ENCODE measurements around the gene PRR5L.

The PRR5L gene

DNA sequence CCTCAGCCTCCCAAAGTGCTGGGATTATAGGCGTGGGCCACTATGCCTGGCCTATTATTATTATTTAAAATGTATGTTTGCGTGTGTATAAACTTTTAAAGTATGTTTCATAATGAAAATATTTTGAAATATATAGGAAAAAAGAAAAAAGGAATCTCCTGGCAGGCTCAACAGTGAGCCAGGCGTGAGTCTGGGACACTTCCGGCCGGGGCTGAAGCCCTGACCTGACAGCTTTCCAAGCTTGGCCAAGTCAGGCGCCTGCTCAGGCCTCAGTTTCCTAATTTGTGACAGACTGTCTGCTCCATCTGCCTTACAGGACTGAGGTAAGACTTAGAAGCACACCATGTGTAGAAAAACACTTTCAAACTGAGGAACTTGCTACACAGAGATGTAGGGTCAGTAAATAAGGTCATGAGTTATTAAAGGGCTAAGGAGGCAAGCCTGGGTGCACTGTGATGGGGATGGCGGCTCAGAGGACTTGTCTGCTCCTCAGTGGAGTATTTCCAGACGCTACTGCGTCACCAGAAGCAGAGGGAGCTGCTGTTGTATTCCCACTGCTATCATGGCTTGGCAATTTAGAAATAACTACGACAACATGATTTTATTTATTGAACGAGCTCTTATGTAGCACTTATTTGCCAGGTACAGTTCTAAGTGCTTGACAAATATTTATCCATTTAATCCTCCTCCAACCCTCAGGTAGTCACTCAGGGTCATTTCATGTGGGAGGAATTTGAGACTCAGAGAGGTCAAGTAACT lies 100.1 kb downstream of the PRR5L start:
- Histone ChIP-seq H3K9ac (ENCODE audit: low read length) (no peak overlapping the region), H3K4me1 (ENCODE audit: control insufficient read depth, insufficient read depth, low read length) (no peaks in the 10 kb centered on the region), H3K36me3 (ENCODE audit: control insufficient read depth, insufficient read depth, low read length) (no peaks in the 10 kb centered on the region), H3K4me3 (ENCODE audit: low read length) (no peak overlapping the region), H3K27me3 (ENCODE audit: control insufficient read depth, insufficient read depth, low read length) (no peaks in the 10 kb centered on the region), H3K27ac (ENCODE audit: low read depth, low read length) (no peak overlapping the region)

- no peak overlapping the region for H3K4me3 ChIP-seq (ENCODE audit: low read length)
- H3K4me1 ChIP-seq (ENCODE audit: control insufficient read depth, insufficient read depth, low read length) = no peaks in the 10 kb centered on the region
- H3K27me3 ChIP-seq (ENCODE audit: control insufficient read depth, insufficient read depth, low read length) = no peaks in the 10 kb centered on the region
- H3K36me3 ChIP-seq (ENCODE audit: control insufficient read depth, insufficient read depth, low read length) = no peaks in the 10 kb centered on the region
- H3K9ac ChIP-seq (ENCODE audit: low read length) = no peak overlapping the region
- no peak overlapping the region for H3K27ac ChIP-seq (ENCODE audit: low read depth, low read length)
Measured at GRCh38 chr11:36398231-36398953, 102.3 kb downstream of the PRR5L start.

DNA sequence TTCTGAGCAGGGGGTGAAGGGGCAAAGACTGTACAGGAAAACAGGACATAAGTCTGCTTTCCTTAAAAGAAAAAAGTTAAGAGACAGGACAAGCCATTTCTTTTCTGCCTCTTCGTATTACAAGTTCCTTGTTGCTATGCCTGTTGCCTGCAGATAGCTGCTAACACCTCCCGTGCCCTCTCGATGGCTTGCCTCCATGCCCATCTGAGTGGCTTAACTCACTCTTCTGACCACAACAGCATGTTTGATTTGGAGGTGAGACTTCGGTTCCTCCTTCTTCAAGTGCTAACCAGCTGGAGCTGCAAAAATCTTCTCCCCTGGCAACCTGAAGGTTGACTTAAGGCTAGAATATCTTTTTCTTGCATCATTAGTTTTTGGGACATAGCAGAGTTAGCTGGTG lies 103.1 kb downstream of the PRR5L start:
- no peak overlapping the region for H3K4me3 ChIP-seq (ENCODE audit: low read length)
- H3K27me3 ChIP-seq (ENCODE audit: control insufficient read depth, insufficient read depth, low read length) = no peaks in the 10 kb centered on the region
- H3K9ac ChIP-seq (ENCODE audit: low read length) = no peak overlapping the region
- H3K27ac ChIP-seq (ENCODE audit: low read depth, low read length) = no peak overlapping the region
- H3K36me3 ChIP-seq (ENCODE audit: control insufficient read depth, insufficient read depth, low read length) = no peaks in the 10 kb centered on the region
- no peaks in the 10 kb centered on the region for H3K4me1 ChIP-seq (ENCODE audit: control insufficient read depth, insufficient read depth, low read length)

DNA sequence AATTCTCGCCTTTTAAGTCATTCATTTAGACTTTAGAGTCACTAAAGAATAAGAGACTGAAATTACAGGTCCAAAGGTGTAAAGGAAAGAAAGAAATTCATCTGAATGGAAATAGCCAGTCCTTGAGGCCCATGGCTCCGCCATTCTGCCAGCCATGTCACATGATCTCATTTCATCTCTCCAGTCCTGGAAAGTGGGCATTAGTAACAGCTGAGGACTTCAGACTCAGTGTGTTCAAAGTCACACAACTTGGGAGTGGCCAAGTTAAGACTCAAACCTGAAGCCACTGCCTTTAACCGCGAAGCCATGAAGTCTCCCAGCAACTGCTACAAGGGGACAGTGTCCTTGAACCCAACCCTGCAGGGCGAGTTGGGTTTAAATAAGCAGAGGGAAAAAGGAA lies 103.7 kb downstream of the PRR5L start:
- no peak overlapping the region for H3K27ac ChIP-seq (ENCODE audit: low read depth, low read length)
- H3K27me3 ChIP-seq (ENCODE audit: control insufficient read depth, insufficient read depth, low read length) = no peaks in the 10 kb centered on the region
- no peak overlapping the region for H3K4me3 ChIP-seq (ENCODE audit: low read length)
- H3K9ac ChIP-seq (ENCODE audit: low read length) = no peak overlapping the region
- H3K36me3 ChIP-seq (ENCODE audit: control insufficient read depth, insufficient read depth, low read length) = no peaks in the 10 kb centered on the region
- H3K4me1 ChIP-seq (ENCODE audit: control insufficient read depth, insufficient read depth, low read length) = no peaks in the 10 kb centered on the region

DNA sequence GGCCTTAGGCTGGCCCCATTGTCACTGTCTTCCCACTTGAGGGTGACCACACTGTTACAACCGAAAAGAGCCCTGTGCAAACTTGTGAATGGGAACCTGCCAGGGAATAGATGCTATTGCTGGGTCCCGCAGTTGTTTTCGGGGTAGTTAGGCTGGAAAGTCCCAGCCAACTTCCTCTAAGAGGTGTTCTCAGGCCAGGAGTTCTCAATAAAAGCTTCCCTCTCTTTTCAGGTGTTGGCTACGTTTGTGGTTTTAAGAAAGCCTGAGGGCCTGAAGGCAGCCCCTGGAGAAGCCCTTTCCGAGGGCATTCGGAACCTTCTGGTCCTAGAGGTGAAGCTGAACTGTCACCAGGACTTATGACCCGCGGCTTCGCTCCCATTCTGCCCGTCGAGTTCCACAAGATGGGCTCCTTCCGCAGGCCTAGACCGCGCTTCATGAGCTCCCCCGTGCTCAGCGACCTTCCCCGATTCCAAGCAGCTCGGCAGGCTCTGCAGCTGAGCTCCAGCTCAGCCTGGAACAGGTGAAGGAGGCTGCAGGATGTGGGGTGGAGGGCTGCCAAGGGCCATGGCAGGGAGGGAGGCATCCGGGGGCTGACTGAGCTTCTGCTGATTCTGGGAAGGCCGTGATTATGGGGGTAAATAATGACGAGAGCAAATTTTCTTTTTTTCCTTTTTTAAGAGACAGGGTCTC lies 104.8 kb downstream of the PRR5L start:
- Histone ChIP-seq H3K27me3 (ENCODE audit: control insufficient read depth, insufficient read depth, low read length) (no peaks in the 10 kb centered on the region), H3K4me3 (ENCODE audit: low read length) (no peak overlapping the region), H3K4me1 (ENCODE audit: control insufficient read depth, insufficient read depth, low read length) (no peaks in the 10 kb centered on the region), H3K36me3 (ENCODE audit: control insufficient read depth, insufficient read depth, low read length) (no peaks in the 10 kb centered on the region), H3K27ac (ENCODE audit: low read depth, low read length) (no peak overlapping the region), H3K9ac (ENCODE audit: low read length) (no peak overlapping the region)

- Histone ChIP-seq H3K4me3 (ENCODE audit: low read length) (no peak overlapping the region), H3K27ac (ENCODE audit: low read depth, low read length) (no peak overlapping the region), H3K36me3 (ENCODE audit: control insufficient read depth, insufficient read depth, low read length) (peaks cover 2% of the 10 kb centered on the region), H3K9ac (ENCODE audit: low read length) (no peak overlapping the region), H3K4me1 (ENCODE audit: control insufficient read depth, insufficient read depth, low read length) (no peaks in the 10 kb centered on the region), H3K27me3 (ENCODE audit: control insufficient read depth, insufficient read depth, low read length) (no peaks in the 10 kb centered on the region)
Measured at GRCh38 chr11:36402568-36403170, 106.6 kb downstream of the PRR5L start.

DNA sequence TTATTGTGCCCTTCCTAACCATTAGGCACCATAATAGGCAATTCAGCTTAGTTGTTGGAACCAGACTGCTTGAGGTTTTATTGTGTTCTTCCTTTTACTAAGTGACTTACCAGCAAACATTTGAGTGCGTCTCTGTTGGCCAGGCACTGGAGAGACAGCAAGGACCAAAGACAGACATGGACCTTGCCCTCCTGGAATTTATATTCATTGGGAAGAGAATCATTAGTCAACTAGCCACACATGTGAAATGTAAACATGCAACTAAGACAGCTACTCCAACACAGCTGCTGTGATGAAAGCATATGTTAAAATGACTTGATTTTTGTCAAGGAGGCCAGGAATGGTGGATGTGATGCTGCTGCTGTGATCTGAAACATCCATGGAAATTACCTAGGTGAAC lies 107.6 kb downstream of the PRR5L start:
- H3K9ac ChIP-seq (ENCODE audit: low read length) = no peak overlapping the region
- no peak overlapping the region for H3K4me3 ChIP-seq (ENCODE audit: low read length)
- H3K27ac ChIP-seq (ENCODE audit: low read depth, low read length) = no peak overlapping the region
- peaks cover 2% of the 10 kb centered on the region for H3K36me3 ChIP-seq (ENCODE audit: control insufficient read depth, insufficient read depth, low read length)
- no peaks in the 10 kb centered on the region for H3K27me3 ChIP-seq (ENCODE audit: control insufficient read depth, insufficient read depth, low read length)
- no peaks in the 10 kb centered on the region for H3K4me1 ChIP-seq (ENCODE audit: control insufficient read depth, insufficient read depth, low read length)

DNA sequence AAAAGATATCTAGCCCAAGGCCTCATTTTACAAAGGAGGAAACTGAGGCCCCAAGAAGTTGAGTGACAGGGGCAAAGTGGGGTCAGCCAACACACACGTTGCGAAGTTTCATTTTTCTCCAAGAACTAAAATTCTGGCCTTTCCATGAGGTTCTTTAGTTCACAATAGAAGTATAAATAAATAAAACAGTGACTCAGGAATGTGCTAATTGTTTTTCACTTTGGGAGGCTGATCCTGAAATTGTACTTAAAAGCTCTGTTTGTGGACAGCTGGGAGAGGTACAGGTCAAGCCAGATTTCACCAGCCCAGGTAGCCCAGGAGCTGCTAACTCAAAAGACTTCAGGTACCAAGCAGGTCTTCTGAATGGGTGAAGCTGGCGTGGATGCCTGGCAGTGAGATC lies 108.7 kb downstream of the PRR5L start:
- no peaks in the 10 kb centered on the region for H3K27me3 ChIP-seq (ENCODE audit: control insufficient read depth, insufficient read depth, low read length)
- H3K4me1 ChIP-seq (ENCODE audit: control insufficient read depth, insufficient read depth, low read length) = no peaks in the 10 kb centered on the region
- H3K27ac ChIP-seq (ENCODE audit: low read depth, low read length) = no peak overlapping the region
- H3K36me3 ChIP-seq (ENCODE audit: control insufficient read depth, insufficient read depth, low read length) = peaks cover 2% of the 10 kb centered on the region
- H3K4me3 ChIP-seq (ENCODE audit: low read length) = no peak overlapping the region
- H3K9ac ChIP-seq (ENCODE audit: low read length) = no peak overlapping the region

DNA sequence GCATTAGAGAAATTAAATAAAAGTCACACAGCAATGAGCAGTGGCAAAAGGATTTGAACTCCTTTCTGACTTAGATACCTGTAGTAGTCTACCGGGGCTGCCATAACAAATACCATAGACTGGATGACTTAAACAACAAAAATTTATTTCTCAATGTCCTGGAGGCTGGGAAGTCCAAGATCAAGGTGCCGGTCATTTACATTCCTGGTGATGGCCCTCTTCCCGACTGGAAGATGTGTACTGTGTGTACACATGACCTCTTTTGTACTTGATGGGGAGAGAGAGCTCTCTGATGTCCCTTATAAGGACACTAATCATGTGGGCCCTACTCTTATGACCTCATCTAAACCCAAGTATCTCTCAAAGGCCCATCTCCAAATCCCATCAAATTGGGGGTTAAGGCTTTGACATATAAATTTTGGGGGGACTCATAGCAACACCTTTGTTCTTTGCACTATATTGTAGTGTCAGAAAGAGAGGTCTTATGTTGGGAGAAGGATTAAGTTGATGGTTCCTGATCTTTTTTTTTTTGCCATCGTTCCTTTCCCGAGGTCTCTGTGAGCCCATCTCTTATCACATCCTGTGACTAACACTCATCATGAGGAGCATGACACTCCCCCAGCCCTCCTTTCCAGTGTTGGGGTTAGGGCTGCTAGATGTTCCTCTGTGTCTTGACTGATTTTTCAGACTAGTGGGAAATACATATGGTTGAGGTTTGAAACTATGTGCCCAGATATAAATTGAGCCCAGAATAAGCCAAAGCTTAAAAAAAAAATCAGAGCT lies 109.7 kb downstream of the PRR5L start:
- Histone ChIP-seq H3K4me1 (ENCODE audit: control insufficient read depth, insufficient read depth, low read length) (no peaks in the 10 kb centered on the region), H3K36me3 (ENCODE audit: control insufficient read depth, insufficient read depth, low read length) (peaks cover 2% of the 10 kb centered on the region)

DNA sequence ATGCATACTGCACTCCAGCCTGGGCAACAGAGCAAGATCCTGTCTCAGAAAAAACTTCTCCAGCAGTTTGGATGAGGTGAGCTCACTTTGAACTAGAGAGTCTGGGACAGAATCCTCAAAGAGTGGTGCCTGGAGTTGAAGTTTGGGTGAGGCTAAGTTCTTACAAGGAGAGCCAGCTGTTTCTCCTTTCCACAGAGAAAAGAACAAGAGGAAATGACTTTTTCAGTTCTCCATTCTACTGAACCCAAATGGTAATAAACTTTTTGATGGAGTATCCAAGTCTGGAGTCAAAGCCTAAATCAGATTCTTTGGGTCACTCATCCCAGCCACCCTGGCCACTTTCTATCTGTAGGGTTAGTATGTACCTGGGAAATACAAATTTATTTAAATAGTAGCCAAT lies 111.3 kb downstream of the PRR5L start:
- no peaks in the 10 kb centered on the region for H3K4me1 ChIP-seq (ENCODE audit: control insufficient read depth, insufficient read depth, low read length)
- no peak overlapping the region for H3K9ac ChIP-seq (ENCODE audit: low read length)
- H3K4me3 ChIP-seq (ENCODE audit: low read length) = no peak overlapping the region
- peaks cover 7% of the 10 kb centered on the region for H3K36me3 ChIP-seq (ENCODE audit: control insufficient read depth, insufficient read depth, low read length)
- H3K27ac ChIP-seq (ENCODE audit: low read depth, low read length) = no peak overlapping the region
- H3K27me3 ChIP-seq (ENCODE audit: control insufficient read depth, insufficient read depth, low read length) = no peaks in the 10 kb centered on the region

More for the DNA sequence above, 109.7 kb downstream of the PRR5L start:
- H3K9ac ChIP-seq (ENCODE audit: low read length) = no peak overlapping the region
- no peak overlapping the region for H3K27ac ChIP-seq (ENCODE audit: low read depth, low read length)
- no peaks in the 10 kb centered on the region for H3K27me3 ChIP-seq (ENCODE audit: control insufficient read depth, insufficient read depth, low read length)
- no peak overlapping the region for H3K4me3 ChIP-seq (ENCODE audit: low read length)

- H3K4me3 ChIP-seq (ENCODE audit: low read length) = no peak overlapping the region
- H3K36me3 ChIP-seq (ENCODE audit: control insufficient read depth, insufficient read depth, low read length) = peaks cover 7% of the 10 kb centered on the region
- no peaks in the 10 kb centered on the region for H3K27me3 ChIP-seq (ENCODE audit: control insufficient read depth, insufficient read depth, low read length)
- no peak overlapping the region for H3K9ac ChIP-seq (ENCODE audit: low read length)
- no peak overlapping the region for H3K27ac ChIP-seq (ENCODE audit: low read depth, low read length)
- H3K4me1 ChIP-seq (ENCODE audit: control insufficient read depth, insufficient read depth, low read length) = no peaks in the 10 kb centered on the region
Measured at GRCh38 chr11:36408498-36409136, 112.5 kb downstream of the PRR5L start.
